Aorta (tissue), 5 donors: Measurements from ENCODE around the gene GOLPH3L. TPM values are rescaled to one million over a fixed set of nuclear protein-coding genes. Genes with fewer than 3 reads are reported as not detected.
"Not testable (repeated sequence)": the region's sequence is repeated elsewhere in the genome, so short reads cannot be mapped to it uniquely, and the experiment has no call there.

Source experiments
- ATAC-seq: fragments of 200-7000 bp; cut with Tn5 transposase; one replicate; pipeline ENCODE4 v1.9.1; 2022; ENCODE audit warnings: moderate library complexity; ENCODE audit not compliant: low FRiP score
- DNase-seq, 2 donors: peaks; one replicate each; pipeline ENCODE4 v3.0.0-alpha.2; 2020
- H3K27ac ChIP-seq, 2 donors: one replicate each; pipeline ENCODE4 v1.5.1; 2013; ENCODE audit warnings: low read length in 2 of 2, mild to moderate bottlenecking in 2 of 2, moderate library complexity in 2 of 2, control low read depth in 1 of 2, inconsistent platforms in 1 of 2, low read depth in 1 of 2
- H3K27me3 ChIP-seq, 2 donors: one replicate each; pipeline ENCODE4 v1.6.1; 2013; ENCODE audit warnings: control low read depth in 1 of 2, low read length in 1 of 2, mild to moderate bottlenecking in 1 of 2, moderate library complexity in 1 of 2; ENCODE audit not compliant: insufficient read depth in 2 of 2, control insufficient read depth in 1 of 2
- H3K36me3 ChIP-seq, 2 donors: one replicate each; pipeline ENCODE4 v1.6.1; 2013; ENCODE audit warnings: control low read depth in 1 of 2, low read length in 1 of 2, mild to moderate bottlenecking in 1 of 2; ENCODE audit not compliant: insufficient read depth in 2 of 2, control insufficient read depth in 1 of 2
- H3K4me1 ChIP-seq, 2 donors: one replicate each; pipeline ENCODE4 v1.6.1; 2013; ENCODE audit warnings: low read length in 2 of 2, control low read depth in 1 of 2, mild to moderate bottlenecking in 1 of 2, moderate library complexity in 1 of 2; ENCODE audit not compliant: insufficient read depth in 2 of 2, control insufficient read depth in 1 of 2
- H3K4me3 ChIP-seq, 2 donors: one replicate each; pipeline ENCODE4 v1.5.1; 2013; ENCODE audit warnings: low read length in 2 of 2, control low read depth in 1 of 2, mild to moderate bottlenecking in 1 of 2
- H3K9me3 ChIP-seq: one replicate; pipeline ENCODE4 v1.6.1; 2013; ENCODE audit warnings: mild to moderate bottlenecking, low read length; ENCODE audit not compliant: control insufficient read depth
- WGBS, 2 donors: extraction: QIAGEN DNeasy Blood & Tissue Kit; methylation state at CpG; one replicate each; pipeline ENCODE4 v1.1.7; 2013; 5-methylcytosine and 5-hydroxymethylcytosine counted together
- intact Hi-C, 2 donors: fragments of 100-400 bp; cut with DNase I; formaldehyde crosslinking; loops; one replicate each; pipeline versions ENCODE4 v1.14.2 to v1.15.0; 2022
- long read RNA-seq, 2 donors: library from polyadenylated mRNA; unstranded; transcript quantifications; one replicate each; pipeline ENCODE4 v2.0.0, GENCODE V29; 2020 to 2021
- polyA plus RNA-seq, 2 donors: library from polyadenylated mRNA; stranded (reverse); fragments of 200-250 nt; gene quantifications; one replicate each; pipeline ENCODE4 v1.2.3, GENCODE V29; 2013
- total RNA-seq, 2 donors: library from RNA; stranded (reverse); fragmentation: NEBNext Ultra II Directional; extraction: Animal tissue kit (Norgen Biotek cat#: 25700); gene quantifications; one replicate each; pipeline ENCODE4 v1.2.1, GENCODE V29; 2021
- donor health status: healthy with polysubstance abuse.
- donor health status: Bipolar disorder and iron deficiency.
- donor health status: DM: no; HTN: no; CAD: no.
- donor health status: DM: no; HTN: no; CAD: no.
- donor health status: DM: yes; HTN: yes; CAD: no.

The GOLPH3L gene
- 10 to 100 TPM; 23.9 to 27.6 TPM for total RNA-seq
- polyA plus RNA-seq, result 10 to 100 TPM; 15.8 to 17.0 TPM
- long read RNA-seq, donor 1, transcript GOLPH3L-201 (5 exons, 2,999 nt), result major isoform, 13 of 16 reads
- long read RNA-seq, donor 1, partial matches to known transcripts, result 0 of 16 reads
- long read RNA-seq, donor 1, other reads (novel, unspliced or antisense), result 3 of 16 reads
- long read RNA-seq, donor 2, partial matches to known transcripts, result 3 of 10 reads
- long read RNA-seq, donor 2, other reads (novel, unspliced or antisense), result 6 of 10 reads

GRCh38 chr1:150696995-150697927 lies at the start of gene GOLPH3L:
TSS of gene GOLPH3L (minus strand) at chr1:150697154. CDS start at chr1:150694838, 2,316 bp downstream.
- peak within 1 kb of the TSS; percentile 79 to 85 for H3K4me3 ChIP-seq
- intact Hi-C loops, result no loop called here
- H3K9me3 ChIP-seq, result no peaks in the 10 kb centered on the region
- H3K36me3 ChIP-seq, result no peaks in the 10 kb centered on the region
- no peaks in the 10 kb centered on the region for H3K4me1 ChIP-seq
- 1 to 2% methylated on average over 18 of the region's 18 CpGs for WGBS, 2 donors
- no peaks in the 10 kb centered on the region for H3K27me3 ChIP-seq
- peak; percentile 100 for ATAC-seq
- DNase-seq, result peak; percentile 92 to 93
- no peak within 1 kb of the TSS for H3K27ac ChIP-seq

- intact Hi-C loops, result no loop called here
- ATAC-seq, result no peak
Observed at GRCh38 chr1:150730130-150730721, 33.3 kb upstream of the GOLPH3L start.

GRCh38 chr1:150724336-150724735 lies 27.4 kb upstream of the GOLPH3L start:
- intact Hi-C loops, result no loop called here
- H3K27ac ChIP-seq, result no peak overlapping the region
- H3K4me1 ChIP-seq, result no peaks in the 10 kb centered on the region
- DNase-seq, result no peak
- no peaks in the 10 kb centered on the region for H3K36me3 ChIP-seq
- 50 to 52% methylated on average over 2 of the region's 2 CpGs for WGBS, 2 donors
- H3K4me3 ChIP-seq, result no peak overlapping the region
- ATAC-seq, result no peak
- H3K9me3 ChIP-seq, result no peaks in the 10 kb centered on the region
- H3K27me3 ChIP-seq, result no peaks in the 10 kb centered on the region

More at GRCh38 chr1:150730130-150730721, 33.3 kb upstream of the GOLPH3L start:
- Histone ChIP-seq H3K36me3 (no peaks in the 10 kb centered on the region), H3K4me3 (no peak overlapping the region), H3K27me3 (no peaks in the 10 kb centered on the region), H3K9me3 (no peaks in the 10 kb centered on the region), H3K4me1 (no peaks in the 10 kb centered on the region), H3K27ac (no peak overlapping the region)
- DNase-seq, result no peak
- WGBS, 2 donors, result 72 to 77% methylated on average over 3 of the region's 3 CpGs

GRCh38 chr1:150720703-150721102 lies 23.7 kb upstream of the GOLPH3L start, which contains the start of gene HORMAD1:
TSS of gene HORMAD1 (minus strand) at chr1:150720895. CDS start at chr1:150719505, 1,390 bp downstream.
- Histone ChIP-seq H3K27ac (no peak within 1 kb of the TSS), H3K9me3 (no peaks in the 10 kb centered on the region), H3K27me3 (no peaks in the 10 kb centered on the region), H3K36me3 (no peaks in the 10 kb centered on the region), H3K4me1 (no peaks in the 10 kb centered on the region), H3K4me3 (no peak within 1 kb of the TSS)
- WGBS, 2 donors, result 96 to 97% methylated on average over 24 of the region's 24 CpGs
- ATAC-seq, result no peak
- intact Hi-C loops, result no loop called here
- DNase-seq, result no peak

GRCh38 chr1:150720098-150720497 lies 23.1 kb upstream of the GOLPH3L start:
- intact Hi-C loops, result no loop called here

GRCh38 chr1:150718225-150718891 lies 21.4 kb upstream of the GOLPH3L start:
- ATAC-seq, result no peak
- Histone ChIP-seq H3K4me3 (no peak overlapping the region), H3K9me3 (no peaks in the 10 kb centered on the region), H3K27ac (no peak overlapping the region), H3K4me1 (no peaks in the 10 kb centered on the region), H3K27me3 (no peaks in the 10 kb centered on the region), H3K36me3 (no peaks in the 10 kb centered on the region)
- 70 to 76% methylated on average over 11 of the region's 11 CpGs for WGBS, 2 donors
- DNase-seq, result no peak
- intact Hi-C loops, result no loop called here

More at GRCh38 chr1:150720098-150720497, 23.1 kb upstream of the GOLPH3L start:
- ATAC-seq (no peak), DNase-seq (no peak)
- Histone ChIP-seq H3K27me3 (no peaks in the 10 kb centered on the region), H3K4me1 (no peaks in the 10 kb centered on the region), H3K4me3 (no peak overlapping the region), H3K9me3 (no peaks in the 10 kb centered on the region), H3K27ac (no peak overlapping the region), H3K36me3 (no peaks in the 10 kb centered on the region)
- WGBS, 2 donors, result 97 to 98% methylated on average over 21 of the region's 21 CpGs

GRCh38 chr1:150709031-150709430 lies 12.1 kb upstream of the GOLPH3L start:
- H3K9me3 ChIP-seq, H3K27ac ChIP-seq, DNase-seq, H3K4me3 ChIP-seq, H3K27me3 ChIP-seq, H3K4me1 ChIP-seq, H3K36me3 ChIP-seq, ATAC-seq, intact Hi-C loops: not testable (repeated sequence)
- 60 to 73% methylated on average over 1 of the region's 1 CpG for WGBS, 2 donors

- H3K36me3 ChIP-seq, result no peaks in the 10 kb centered on the region
- H3K27me3 ChIP-seq, result no peaks in the 10 kb centered on the region
- no peaks in the 10 kb centered on the region for H3K4me1 ChIP-seq
- H3K4me3 ChIP-seq, result no peak overlapping the region
- no peak overlapping the region for H3K27ac ChIP-seq
- intact Hi-C loops, result no loop called here
- DNase-seq, result no peak
- H3K9me3 ChIP-seq, result no peaks in the 10 kb centered on the region
- WGBS, 2 donors, result 96 to 98% methylated on average over 2 of the region's 2 CpGs
- no peak for ATAC-seq
Observed at GRCh38 chr1:150708595-150708994, 11.6 kb upstream of the GOLPH3L start.
